Activated T-helper 2 cell treated with anti-CD3 and anti-CD28 coated beads, Interferon-gamma antibody, Interleukin-2, Interleukin-4, amounts not matched to agents 10 μg/mL and 5 μg/mL and 100 μg/mL, durations not matched to agents 14 hours and 24 hours and 36 hours (primary cell): ENCODE results near the gene NEDD4. TPM values are rescaled to one million over a fixed set of nuclear protein-coding genes. Genes with fewer than 3 reads are reported as not detected.
"Not testable (repeated sequence)": the region's sequence is repeated elsewhere in the genome, so short reads cannot be mapped to it uniquely, and the experiment has no call there.

Source experiments
- DNase-seq: peaks from one replicate; pipeline ENCODE4 v3.0.0; 2021; ENCODE audit warnings: low spot score
- H3K27ac Mint-ChIP-seq: one replicate; pipeline ENCODE4 v1.8.0; 2021; ENCODE audit warnings: mixed read lengths
- H3K27me3 Mint-ChIP-seq: one replicate; pipeline ENCODE4 v1.8.0; 2021; ENCODE audit warnings: low read depth, mixed read lengths
- H3K36me3 Mint-ChIP-seq: one replicate; pipeline ENCODE4 v1.8.0; 2021; ENCODE audit warnings: low read depth, mixed read lengths
- H3K4me1 Mint-ChIP-seq: one replicate; pipeline ENCODE4 v1.8.0; 2021; ENCODE audit warnings: low read depth, mixed read lengths
- H3K4me3 Mint-ChIP-seq: one replicate; pipeline ENCODE4 v1.8.0; 2021; ENCODE audit warnings: low read depth, mild to moderate bottlenecking, moderate library complexity, mixed read lengths
- H3K9me3 Mint-ChIP-seq: one replicate; pipeline ENCODE4 v1.8.0; 2021; ENCODE audit warnings: mixed read lengths
- intact Hi-C: fragments of 100-400 bp; cut with micrococcal nuclease; formaldehyde crosslinking; loops from one replicate; pipeline ENCODE4 v1.15.1; 2023
- total RNA-seq: library from RNA; stranded (reverse); gene quantifications from 2 replicates; pipeline ENCODE4 v1.2.3, GENCODE V29; 2022

The NEDD4 gene
- total RNA-seq, 1 donor from 2014 or later: 10.2 TPM

DNA sequence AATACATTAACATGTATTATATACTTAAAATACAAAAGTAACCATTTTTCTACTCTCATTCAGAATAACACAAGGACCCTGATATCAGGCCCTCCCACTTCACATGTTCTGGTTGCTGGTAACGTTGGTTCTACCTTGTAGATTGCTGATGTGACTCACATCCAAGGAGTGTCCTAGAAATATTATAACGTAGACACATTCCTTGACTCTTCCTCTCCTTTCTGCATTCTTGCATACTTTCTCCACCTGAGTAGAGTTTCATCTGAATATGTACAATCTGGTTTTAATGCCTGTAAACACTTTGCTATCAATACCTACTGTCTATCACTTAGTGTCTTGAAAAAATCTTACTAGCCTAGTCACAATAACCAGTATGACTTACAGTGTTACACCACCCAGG is 35.0 kb upstream of the NEDD4 start:
- Mint-ChIP-seq H3K36me3 (no peaks in the 10 kb centered on the region), H3K27me3 (peaks cover 18% of the 10 kb centered on the region), H3K9me3 (no peaks in the 10 kb centered on the region)

DNA sequence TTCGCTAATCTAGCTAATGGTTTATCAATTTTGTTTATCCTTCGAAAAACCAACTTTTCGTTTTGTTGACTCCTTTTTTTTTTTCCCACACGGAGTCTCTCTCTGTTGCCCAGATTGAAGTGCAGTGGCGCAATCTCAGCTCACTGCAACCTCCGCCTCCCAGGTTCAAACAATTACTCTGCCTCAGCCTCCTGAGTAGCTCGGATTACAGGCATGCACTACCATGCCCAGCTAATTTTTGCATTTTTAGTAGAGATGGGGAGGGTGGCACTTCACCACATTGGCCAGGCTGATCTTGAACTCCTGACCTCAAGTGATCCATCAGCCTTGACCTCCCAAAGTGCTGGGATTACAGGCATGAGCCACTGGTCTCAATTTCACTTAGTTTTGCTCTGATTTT is 29.7 kb upstream of the NEDD4 start:
- H3K4me3 Mint-ChIP-seq, H3K36me3 Mint-ChIP-seq, H3K9me3 Mint-ChIP-seq, H3K27ac Mint-ChIP-seq, H3K4me1 Mint-ChIP-seq, DNase-seq, intact Hi-C loops: not testable (repeated sequence)
- peaks cover 30% of the 10 kb centered on the region for H3K27me3 Mint-ChIP-seq

More for the DNA sequence above, 35.0 kb upstream of the NEDD4 start:
- no peak overlapping the region for H3K27ac Mint-ChIP-seq
- no peaks in the 10 kb centered on the region for H3K4me1 Mint-ChIP-seq
- no peak overlapping the region for H3K4me3 Mint-ChIP-seq
- no peak for DNase-seq
- intact Hi-C loops: no loop called here

- DNase-seq: no peak
- H3K4me3 Mint-ChIP-seq: no peak overlapping the region
- no peaks in the 10 kb centered on the region for H3K4me1 Mint-ChIP-seq
- intact Hi-C loops: no loop called here
- H3K27ac Mint-ChIP-seq: no peak overlapping the region
- H3K36me3 Mint-ChIP-seq: no peaks in the 10 kb centered on the region
- peaks cover 6% of the 10 kb centered on the region for H3K9me3 Mint-ChIP-seq
- H3K27me3 Mint-ChIP-seq: peaks cover 24% of the 10 kb centered on the region
Measured at GRCh38 chr15:56019819-56020486, 26.5 kb upstream of the NEDD4 start.

GRCh38 chr15:56019060-56019793 is 25.8 kb upstream of the NEDD4 start:
- H3K4me1 Mint-ChIP-seq: no peaks in the 10 kb centered on the region
- no peak for DNase-seq
- H3K27ac Mint-ChIP-seq: no peak overlapping the region
- intact Hi-C loops: no loop called here
- H3K9me3 Mint-ChIP-seq: peaks cover 6% of the 10 kb centered on the region
- H3K36me3 Mint-ChIP-seq: no peaks in the 10 kb centered on the region
- peaks cover 23% of the 10 kb centered on the region for H3K27me3 Mint-ChIP-seq
- H3K4me3 Mint-ChIP-seq: no peak overlapping the region

GRCh38 chr15:56017920-56018319 is 24.5 kb upstream of the NEDD4 start:
- intact Hi-C loops: no loop called here
- Mint-ChIP-seq H3K36me3 (no peaks in the 10 kb centered on the region), H3K9me3 (peaks cover 6% of the 10 kb centered on the region), H3K4me1 (no peaks in the 10 kb centered on the region), H3K27ac (no peak overlapping the region), H3K27me3 (peaks cover 20% of the 10 kb centered on the region), H3K4me3 (no peak overlapping the region)
- no peak for DNase-seq

- Mint-ChIP-seq H3K9me3 (peaks cover 6% of the 10 kb centered on the region), H3K27me3 (peaks cover 15% of the 10 kb centered on the region), H3K27ac (no peak overlapping the region), H3K4me1 (no peaks in the 10 kb centered on the region), H3K4me3 (no peak overlapping the region), H3K36me3 (no peaks in the 10 kb centered on the region)
- intact Hi-C loops: no loop called here
- DNase-seq: no peak
Measured at GRCh38 chr15:56017511-56017910, 24.1 kb upstream of the NEDD4 start.

GRCh38 chr15:56016281-56016680 is 22.9 kb upstream of the NEDD4 start:
- Mint-ChIP-seq H3K4me1 (no peaks in the 10 kb centered on the region), H3K27me3 (peaks cover 10% of the 10 kb centered on the region), H3K27ac (no peak overlapping the region), H3K9me3 (peaks cover 6% of the 10 kb centered on the region), H3K4me3 (no peak overlapping the region), H3K36me3 (no peaks in the 10 kb centered on the region)
- DNase-seq: no peak
- intact Hi-C loops: no loop called here

GRCh38 chr15:56014677-56015076 is 21.3 kb upstream of the NEDD4 start:
- peaks cover 6% of the 10 kb centered on the region for H3K9me3 Mint-ChIP-seq
- H3K4me3 Mint-ChIP-seq: no peak overlapping the region
- DNase-seq: no peak
- H3K4me1 Mint-ChIP-seq: no peaks in the 10 kb centered on the region
- H3K36me3 Mint-ChIP-seq: no peaks in the 10 kb centered on the region
- H3K27ac Mint-ChIP-seq: no peak overlapping the region
- intact Hi-C loops: no loop called here
- peaks cover 11% of the 10 kb centered on the region for H3K27me3 Mint-ChIP-seq

DNA sequence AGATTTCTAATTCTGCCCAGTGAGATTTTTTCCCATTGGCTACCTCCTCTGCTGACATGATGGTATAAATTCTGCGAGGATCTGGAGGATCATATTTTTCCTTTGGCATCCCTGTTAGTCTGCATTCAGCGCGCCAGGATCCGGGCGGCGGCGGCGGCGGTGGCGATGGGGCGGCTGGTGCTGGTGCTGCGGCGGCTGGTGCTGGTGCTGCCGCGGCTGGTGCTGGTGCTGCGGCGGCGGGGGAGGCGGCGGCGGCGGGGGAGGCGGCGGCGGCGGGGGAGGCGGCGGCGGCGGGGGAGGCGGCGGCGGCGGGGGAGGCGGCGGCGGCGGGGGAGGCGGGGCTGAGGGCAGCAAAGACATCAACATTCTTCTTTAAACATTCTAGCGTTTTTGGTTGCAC is 13.6 kb upstream of the NEDD4 start:
- H3K27ac Mint-ChIP-seq, H3K4me1 Mint-ChIP-seq: not testable (repeated sequence)

DNA sequence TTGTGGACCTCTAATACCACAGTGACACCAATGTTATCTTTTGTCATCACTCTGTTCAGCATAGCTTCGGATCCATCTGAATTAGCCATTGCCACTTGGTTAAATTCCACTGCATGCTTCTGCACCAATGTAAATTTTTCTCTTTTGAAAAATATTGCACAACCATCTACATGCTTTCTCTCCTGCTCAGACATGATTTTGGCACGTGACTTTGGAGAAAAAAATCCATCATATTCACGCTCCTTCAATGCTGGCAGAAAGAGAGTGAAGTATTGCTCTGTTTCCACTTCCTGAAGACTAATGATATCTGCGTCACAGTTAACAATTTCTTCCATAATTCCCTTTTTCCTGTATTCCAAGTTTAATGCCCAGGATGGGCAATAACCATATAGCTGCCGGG is 13.0 kb upstream of the NEDD4 start:
- H3K4me3 Mint-ChIP-seq, intact Hi-C loops, H3K4me1 Mint-ChIP-seq, H3K36me3 Mint-ChIP-seq, H3K27ac Mint-ChIP-seq, H3K9me3 Mint-ChIP-seq, DNase-seq: not testable (repeated sequence)
- peaks cover 22% of the 10 kb centered on the region for H3K27me3 Mint-ChIP-seq

More for the DNA sequence above, 13.6 kb upstream of the NEDD4 start:
- H3K4me3 Mint-ChIP-seq, H3K9me3 Mint-ChIP-seq, H3K36me3 Mint-ChIP-seq, intact Hi-C loops, DNase-seq: not testable (repeated sequence)
- peaks cover 19% of the 10 kb centered on the region for H3K27me3 Mint-ChIP-seq

- DNase-seq, H3K4me1 Mint-ChIP-seq, H3K36me3 Mint-ChIP-seq, H3K9me3 Mint-ChIP-seq, H3K4me3 Mint-ChIP-seq, intact Hi-C loops, H3K27ac Mint-ChIP-seq: not testable (repeated sequence)
- H3K27me3 Mint-ChIP-seq: peaks cover 29% of the 10 kb centered on the region
Measured at GRCh38 chr15:56004281-56004680, 10.9 kb upstream of the NEDD4 start.

- H3K27ac Mint-ChIP-seq, H3K4me3 Mint-ChIP-seq, H3K36me3 Mint-ChIP-seq, DNase-seq, intact Hi-C loops, H3K4me1 Mint-ChIP-seq, H3K9me3 Mint-ChIP-seq: not testable (repeated sequence)
- H3K27me3 Mint-ChIP-seq: peaks cover 33% of the 10 kb centered on the region
Measured at GRCh38 chr15:56003777-56004176, 10.4 kb upstream of the NEDD4 start.

- H3K9me3 Mint-ChIP-seq, intact Hi-C loops, H3K36me3 Mint-ChIP-seq, H3K4me3 Mint-ChIP-seq, H3K4me1 Mint-ChIP-seq, H3K27ac Mint-ChIP-seq, DNase-seq: not testable (repeated sequence)
- H3K27me3 Mint-ChIP-seq: peaks cover 38% of the 10 kb centered on the region
Measured at GRCh38 chr15:56003277-56003676, 9.9 kb upstream of the NEDD4 start.
